GM19468 (cell line): ENCODE results near the gene PRKAR1A.
"Not testable (repeated sequence)": the region's sequence is repeated elsewhere in the genome, so short reads cannot be mapped to it uniquely, and the experiment has no call there.

Experiments
- ATAC-seq: cut with Tn5 transposase; IDR thresholded peaks from one replicate; pipeline ENCODE4 v1.9.1; 2021; ENCODE audit warnings: mild to moderate bottlenecking, moderate library complexity, moderate number of reproducible peaks; ENCODE audit not compliant: unreplicated experiment; ENCODE audit errors: extremely low read depth

The PRKAR1A gene

GRCh38 chr17:68509141-68510057 is 2.8 kb upstream of the PRKAR1A start:
- no peak for ATAC-seq

- no peak for ATAC-seq
Observed at GRCh38 chr17:68511254-68511670, 968 bp upstream of the PRKAR1A start.

DNA sequence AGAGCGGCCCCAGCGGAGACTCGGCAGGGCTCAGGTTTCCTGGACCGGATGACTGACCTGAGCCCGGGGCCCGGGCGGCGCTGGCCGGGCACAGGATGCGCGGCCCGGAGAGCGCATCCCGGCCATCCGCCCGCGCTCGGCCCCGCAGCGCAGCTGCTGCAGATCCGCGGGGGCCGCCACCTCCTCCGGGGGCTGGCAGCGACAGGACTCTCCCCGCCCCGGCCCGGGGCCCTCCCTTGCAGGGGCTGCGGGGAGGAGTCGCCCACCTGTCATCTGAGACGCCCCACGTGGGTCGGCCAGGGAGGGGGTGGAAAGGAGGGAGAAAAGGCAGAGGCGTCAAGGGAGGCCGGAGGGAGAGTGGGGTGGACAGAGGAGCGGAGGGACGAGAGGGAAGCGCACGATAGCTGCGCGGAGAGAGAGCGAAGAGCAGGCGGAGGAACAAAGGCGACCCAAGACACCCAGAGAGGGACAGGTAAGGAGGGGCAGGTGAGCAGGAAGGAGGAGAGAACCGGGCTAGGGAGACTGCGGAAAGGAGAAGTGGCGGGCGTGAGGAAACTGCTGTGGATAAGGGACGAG is 471 bp upstream of the PRKAR1A start:
- ATAC-seq = peak; percentile 24

DNA sequence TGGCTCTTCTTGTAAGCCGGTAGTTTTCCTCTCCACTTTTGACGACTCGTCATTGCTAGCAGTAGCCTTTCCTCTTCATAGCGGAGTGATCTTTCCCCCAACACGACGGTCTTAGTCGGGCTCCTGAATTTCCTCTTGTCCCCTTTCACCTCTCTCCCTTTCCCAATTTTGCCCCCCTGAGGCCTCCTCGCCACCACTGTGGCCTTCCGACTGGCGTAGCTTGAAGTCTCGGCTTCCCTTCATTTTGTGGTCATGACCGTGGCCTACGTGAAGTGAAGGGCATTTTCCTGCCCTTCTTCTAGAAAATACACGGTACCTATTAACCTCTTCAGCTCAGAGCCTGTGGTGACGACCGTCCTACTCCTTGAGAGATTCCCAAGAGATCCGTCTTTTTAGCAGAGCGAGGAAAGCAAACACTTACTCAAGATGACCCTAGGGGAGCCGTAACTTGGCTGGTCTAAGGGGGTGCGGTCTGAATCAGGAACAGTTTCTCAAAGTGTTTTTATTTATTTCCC is 787 bp downstream of the PRKAR1A start:
- no peak for ATAC-seq

DNA sequence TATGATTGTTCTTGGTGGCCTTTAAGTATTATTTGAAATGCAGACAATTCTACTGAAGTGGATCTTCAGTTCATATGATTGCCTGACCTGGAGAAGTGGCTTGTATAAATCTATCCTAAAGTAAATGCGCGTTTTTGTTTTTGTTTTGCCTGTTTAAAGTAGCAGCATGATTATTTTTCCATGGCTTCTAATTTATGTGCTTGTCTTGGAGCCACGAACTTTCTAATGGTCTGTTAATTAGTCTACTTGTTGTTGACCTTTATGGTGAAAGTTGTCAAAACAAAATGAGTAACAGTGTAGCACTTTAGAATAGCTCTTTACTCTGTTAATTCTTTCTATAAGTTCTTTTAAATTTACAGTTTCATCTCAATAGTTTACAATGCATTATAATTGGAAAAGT is 1.7 kb downstream of the PRKAR1A start:
- no peak for ATAC-seq

- ATAC-seq = no peak
Observed at GRCh38 chr17:68514831-68515635, 2.8 kb downstream of the PRKAR1A start.

DNA sequence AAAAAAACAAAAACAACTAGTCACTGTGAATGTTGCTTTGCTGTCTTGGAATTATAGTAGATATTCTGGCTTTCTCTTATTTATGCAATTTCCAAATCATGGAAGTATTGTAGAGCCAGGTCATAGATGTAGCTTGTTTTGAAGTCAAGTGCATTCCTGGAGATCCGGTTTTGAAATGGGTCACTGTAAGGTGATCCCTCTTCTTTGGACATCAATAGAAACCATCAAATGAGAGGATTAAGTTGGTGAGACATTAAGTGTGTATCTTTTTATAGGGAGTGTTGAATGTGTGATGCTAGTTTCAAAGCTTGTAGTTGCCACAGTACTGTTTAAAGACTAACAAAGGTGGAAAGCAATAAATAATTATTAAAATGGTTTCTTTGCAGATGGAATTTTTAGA is 4.5 kb downstream of the PRKAR1A start:
- ATAC-seq = no peak

DNA sequence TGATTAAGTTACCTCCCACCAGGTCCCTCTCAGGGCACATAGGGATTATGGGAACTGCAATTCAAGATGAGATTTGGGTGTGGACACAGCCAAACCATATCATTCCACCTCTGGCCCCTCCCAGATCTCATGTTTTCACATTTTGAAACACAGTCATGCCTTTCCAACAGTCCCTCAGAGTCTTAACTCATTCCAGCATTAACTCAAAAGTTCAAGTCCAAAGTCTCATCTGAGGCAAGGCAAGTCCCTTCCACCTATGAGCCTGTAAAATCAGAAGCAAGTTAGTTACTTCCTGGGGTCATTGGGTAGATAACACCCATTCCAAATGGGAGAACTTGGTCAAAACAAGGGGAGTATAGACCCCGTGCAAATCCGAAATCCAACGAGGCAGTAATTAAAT is 5.4 kb downstream of the PRKAR1A start:
- not testable (repeated sequence) for ATAC-seq

GRCh38 chr17:68518063-68518815 is 6.0 kb downstream of the PRKAR1A start:
- no peak for ATAC-seq

- not testable (repeated sequence) for ATAC-seq
Observed at GRCh38 chr17:68519051-68519450, 6.8 kb downstream of the PRKAR1A start.

DNA sequence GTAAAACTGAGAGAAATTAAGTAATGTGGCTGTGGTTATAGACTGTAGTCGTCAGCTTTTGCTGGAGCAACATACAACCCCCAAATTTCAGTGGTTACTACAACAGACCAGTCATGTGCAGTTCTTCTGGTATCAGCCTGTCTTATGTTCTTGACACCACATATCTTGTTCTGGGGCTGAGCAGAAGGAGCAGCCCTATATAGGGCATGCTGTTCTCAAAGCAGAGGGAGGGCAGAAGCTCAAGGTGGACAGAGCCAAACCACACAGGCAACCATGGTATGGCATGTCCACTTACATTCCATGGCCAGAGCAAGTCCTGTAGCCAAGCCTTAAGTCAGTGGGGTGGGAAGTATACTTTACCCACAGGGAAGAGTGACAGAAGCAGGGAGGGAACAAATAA is 7.7 kb downstream of the PRKAR1A start:
- ATAC-seq = no peak

DNA sequence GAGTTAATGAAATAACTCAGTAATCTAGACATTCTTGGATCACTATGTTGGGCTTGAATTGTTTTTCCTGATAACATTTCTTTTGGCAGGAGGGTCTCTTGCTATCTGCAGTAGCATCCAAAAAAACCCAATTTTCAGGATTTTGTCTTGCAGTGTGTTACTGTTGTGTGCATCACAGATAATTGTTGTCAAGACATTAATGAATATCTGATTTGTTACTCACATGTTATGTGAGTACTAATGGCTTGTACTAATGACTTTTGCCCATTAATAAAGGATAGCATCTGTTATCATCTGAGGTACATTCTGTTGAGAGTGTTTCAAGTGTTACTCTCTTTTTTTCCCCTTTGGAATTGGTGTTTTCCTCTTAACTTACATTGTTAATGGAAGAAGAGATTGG is 10.0 kb downstream of the PRKAR1A start:
- no peak for ATAC-seq

GRCh38 chr17:68526548-68526947 is 14.3 kb downstream of the PRKAR1A start:
- ATAC-seq = no peak

DNA sequence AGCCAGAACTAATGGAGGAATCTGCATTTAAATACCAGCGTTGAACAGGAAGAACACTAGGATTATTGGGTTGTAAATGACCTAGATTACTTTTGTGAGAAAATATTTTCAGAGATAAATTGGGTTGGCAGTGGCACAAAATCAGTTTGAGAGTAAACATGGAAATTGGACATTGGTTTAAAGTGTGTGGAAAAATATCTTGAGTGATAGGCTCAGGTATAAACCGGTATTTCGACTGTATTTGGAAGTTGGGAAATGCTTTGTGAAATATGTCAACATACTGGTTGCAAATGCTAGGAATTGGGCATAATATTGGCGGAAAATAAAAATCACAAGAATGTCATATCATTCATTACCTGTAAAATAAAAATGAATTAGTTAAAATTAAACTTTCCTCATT is 15.1 kb downstream of the PRKAR1A start:
- no peak for ATAC-seq

- ATAC-seq = no peak
Observed at GRCh38 chr17:68531252-68531651, 19.0 kb downstream of the PRKAR1A start.

GRCh38 chr17:68532826-68533225 is 20.6 kb downstream of the PRKAR1A start:
- no peak for ATAC-seq

DNA sequence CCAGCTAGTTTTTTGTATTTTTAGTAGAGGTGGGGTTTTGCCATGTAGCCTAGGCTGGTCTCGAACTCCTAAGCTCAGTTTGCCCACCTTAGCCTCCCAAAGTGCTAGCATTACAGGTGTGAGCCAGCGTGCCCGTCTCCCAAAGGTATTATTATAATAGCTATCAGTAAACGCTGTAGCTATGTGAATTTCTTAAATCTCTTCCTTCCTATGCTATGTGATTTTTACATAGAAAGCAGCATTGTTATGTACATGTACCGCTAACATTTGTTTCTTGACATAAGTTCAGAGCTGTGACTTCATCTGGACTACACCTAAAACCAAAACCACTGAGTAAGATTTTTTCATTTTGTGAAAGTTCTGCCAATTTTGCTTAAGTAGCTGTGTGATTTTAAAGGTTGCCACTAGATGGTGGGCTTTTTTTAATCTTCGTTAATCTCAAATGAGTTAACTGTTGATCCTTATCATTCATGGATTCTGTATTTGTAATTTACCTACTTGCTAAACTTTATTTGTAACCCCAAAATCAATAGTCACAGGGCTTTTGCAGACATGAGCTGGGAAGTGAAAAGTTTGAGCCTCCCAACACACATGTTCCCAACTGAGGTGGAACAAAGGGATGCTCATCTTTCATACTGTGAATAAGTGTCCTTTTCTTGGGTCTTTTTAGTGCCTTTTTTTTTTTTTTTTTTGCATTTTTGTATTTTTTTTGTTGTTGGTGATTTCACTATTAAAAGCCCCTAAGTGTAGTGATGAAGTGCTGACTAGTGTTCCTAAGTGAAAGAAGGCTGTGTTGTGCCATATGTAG is 21.9 kb downstream of the PRKAR1A start:
- no peak for ATAC-seq

- ATAC-seq = no peak
Observed at GRCh38 chr17:68534695-68535088, 22.5 kb downstream of the PRKAR1A start.

- ATAC-seq = no peak
Observed at GRCh38 chr17:68535922-68536321, 23.7 kb downstream of the PRKAR1A start.
